ENCODE results near the gene LRRC9.
"Not testable (repeated sequence)": the region's sequence is repeated elsewhere in the genome, so short reads cannot be mapped to it uniquely, and the experiment has no call there.

Gene LRRC9

GRCh38 chr14:60064491-60065072 lies 144.6 kb downstream of the LRRC9 start:
- DNase-seq (ENCODE audit: low read depth), result no peak

DNA sequence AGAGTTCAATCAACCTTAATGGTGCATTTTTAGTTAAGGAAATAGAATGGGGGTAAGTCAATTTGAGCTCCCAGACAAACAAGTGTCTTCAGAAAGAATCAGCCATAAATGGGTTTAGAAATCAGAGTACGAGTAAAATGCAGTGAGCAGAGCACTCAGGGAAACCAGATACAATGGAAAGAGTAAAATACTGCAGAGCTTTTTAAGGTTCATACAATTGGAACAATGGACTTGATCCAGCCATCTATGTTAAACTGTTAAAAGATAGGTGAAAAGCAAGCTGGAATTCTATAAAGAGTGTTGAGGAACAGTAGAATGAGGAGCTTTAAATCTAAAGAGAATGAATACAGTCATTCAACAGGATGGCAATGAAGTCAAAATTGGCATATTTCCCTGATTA lies 147.9 kb downstream of the LRRC9 start:
- DNase-seq (ENCODE audit: low read depth), result no peak

- no peak for DNase-seq (ENCODE audit: low read depth)
Observed at GRCh38 chr14:60079723-60080122, 159.8 kb downstream of the LRRC9 start.

DNA sequence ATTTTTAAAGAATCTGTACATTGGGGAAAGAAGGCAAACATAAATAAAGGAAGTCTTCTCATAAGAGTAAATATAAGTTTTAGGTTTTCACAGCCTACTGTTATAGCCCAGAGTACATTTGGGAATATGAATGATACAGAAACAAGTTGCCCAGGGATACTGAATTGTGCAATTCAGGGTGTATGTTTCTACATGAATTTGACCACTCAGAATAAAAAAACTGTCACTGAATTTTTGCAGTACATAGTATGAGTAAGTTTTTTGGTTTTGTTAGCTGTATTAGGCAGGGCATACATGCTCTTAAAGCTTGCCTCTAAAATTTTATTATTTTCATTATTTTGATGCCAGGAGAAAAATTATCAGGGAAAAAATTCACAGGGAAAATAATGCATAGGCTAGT lies 165.1 kb downstream of the LRRC9 start:
- DNase-seq (ENCODE audit: low read depth), result no peak

DNA sequence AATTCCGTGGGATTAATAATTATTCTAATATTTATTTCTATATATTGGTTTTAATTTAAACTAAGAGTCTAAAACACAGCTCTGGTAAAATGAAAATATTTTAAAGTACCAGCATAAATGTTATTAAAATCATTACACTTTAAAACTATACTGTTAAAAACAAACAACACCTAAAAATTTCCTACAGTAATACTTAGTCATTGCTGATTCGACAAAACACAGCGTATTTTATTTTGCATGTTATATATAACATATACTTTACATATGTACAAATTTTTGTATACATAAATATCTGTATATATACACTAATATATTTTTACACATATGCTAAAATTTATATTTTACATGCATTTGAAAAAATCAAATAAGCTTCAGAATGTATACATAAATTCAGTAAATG lies 165.7 kb downstream of the LRRC9 start:
- DNase-seq (ENCODE audit: low read depth), result no peak

GRCh38 chr14:60087668-60088067 lies 167.7 kb downstream of the LRRC9 start:
- DNase-seq (ENCODE audit: low read depth), result no peak

DNA sequence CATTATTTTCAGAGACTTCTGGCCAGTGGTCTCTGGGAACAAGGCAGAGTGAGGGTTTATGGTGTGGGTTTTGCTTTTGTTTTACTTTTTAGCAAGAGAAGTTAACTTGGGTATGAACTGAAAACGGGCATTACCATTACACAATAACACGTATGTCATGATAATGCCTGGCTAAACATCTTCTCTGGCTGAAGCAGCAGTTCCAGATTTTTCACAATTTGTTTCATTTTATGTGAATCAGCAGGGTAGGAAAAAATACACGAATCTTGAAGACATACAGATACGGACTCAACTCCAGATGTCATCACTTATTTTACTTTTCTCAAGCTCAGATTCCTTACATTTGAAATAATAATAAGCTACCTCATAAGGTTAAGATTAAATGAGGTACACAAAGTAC lies 169.3 kb downstream of the LRRC9 start:
- no peak for DNase-seq (ENCODE audit: low read depth)

DNA sequence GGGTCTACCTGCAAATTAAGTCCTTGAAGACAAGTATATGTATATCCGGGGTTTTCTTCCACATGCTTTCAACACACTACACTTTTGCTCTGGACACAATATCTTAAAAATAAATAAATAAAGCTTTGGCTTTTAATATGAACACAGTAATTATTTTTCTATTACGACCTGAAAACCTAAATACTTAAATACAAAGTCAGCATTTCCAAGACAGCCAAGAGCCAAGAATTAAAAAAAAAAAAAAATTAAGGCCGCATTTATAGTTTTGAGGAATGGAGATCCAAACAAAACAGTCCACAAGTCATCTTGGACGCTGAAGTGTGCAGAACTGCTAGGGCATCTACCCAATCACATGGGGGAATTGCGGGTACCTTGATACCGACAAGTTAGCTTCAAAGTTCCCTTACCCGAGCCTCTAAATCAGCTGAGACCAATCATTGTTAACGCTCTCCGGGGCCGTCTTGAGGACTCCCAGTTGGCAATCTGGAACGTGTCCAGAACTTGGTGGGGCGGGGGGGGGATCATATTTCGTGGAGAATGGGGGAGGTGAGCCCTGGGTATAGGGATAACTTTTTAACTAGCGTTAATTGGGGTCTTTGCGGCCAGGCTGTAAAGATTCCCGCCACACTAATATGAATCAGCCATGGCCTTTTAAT lies 171.0 kb downstream of the LRRC9 start:
- DNase-seq (ENCODE audit: low read depth), result peak; percentile 60

GRCh38 chr14:60091550-60092525 lies 171.9 kb downstream of the LRRC9 start, which contains the start of gene PCNX4:
Gene PCNX4 (plus strand): TSS chr14:60091923. CDS start chr14:60107639, 15,716 bp downstream.
- peak; percentile 96 for DNase-seq (ENCODE audit: low read depth)

DNA sequence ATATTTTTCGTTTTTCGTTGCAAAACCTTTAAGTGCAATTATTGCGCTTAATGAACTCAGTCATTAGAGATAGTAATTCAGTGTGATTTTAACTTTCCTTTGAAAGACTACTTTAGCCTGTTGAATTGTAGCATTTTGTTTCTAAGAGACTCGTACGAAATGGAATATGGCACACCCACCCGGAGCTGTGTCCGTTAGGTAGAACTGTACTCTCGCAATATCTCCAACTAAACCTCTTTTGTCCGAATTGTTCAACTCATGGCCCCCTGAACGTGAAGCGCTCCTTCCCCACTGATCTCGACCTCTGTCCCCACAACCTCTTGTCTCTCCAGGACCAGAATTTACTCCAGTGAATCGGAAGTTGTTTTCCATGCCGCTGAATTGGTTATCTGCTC lies 172.6 kb downstream of the LRRC9 start:
- DNase-seq (ENCODE audit: low read depth), result no peak

- no peak for DNase-seq (ENCODE audit: low read depth)
Observed at GRCh38 chr14:60093080-60093479, 173.1 kb downstream of the LRRC9 start.

GRCh38 chr14:60093606-60094005 lies 173.7 kb downstream of the LRRC9 start:
- peak; percentile 17 for DNase-seq (ENCODE audit: low read depth)

DNA sequence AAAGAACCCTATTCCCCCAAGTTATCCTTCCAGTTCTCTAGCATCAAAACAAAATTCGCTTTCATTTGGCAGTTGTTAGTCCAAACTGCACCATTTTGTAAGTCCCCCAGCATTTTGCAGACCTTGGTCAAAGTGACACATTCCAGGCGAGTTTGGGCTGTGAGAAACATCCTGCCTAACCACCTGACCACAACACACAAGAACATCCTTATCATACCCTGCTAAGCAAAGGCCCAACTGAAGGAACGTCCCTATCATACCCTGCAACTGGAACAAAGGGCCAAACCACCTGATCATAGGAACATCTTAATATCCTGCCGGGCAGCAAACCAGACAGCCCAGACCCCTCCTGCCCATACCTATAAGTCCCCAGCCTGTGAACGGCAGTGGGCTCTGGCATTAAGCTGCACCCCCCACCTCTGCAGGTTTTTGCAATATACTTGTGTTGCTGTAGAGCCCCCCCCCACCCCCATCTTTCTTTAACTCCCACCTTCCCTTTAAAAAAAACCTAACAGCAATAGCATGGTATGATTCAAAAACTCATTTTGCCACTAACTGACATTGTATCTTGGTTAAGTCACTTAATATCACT lies 174.5 kb downstream of the LRRC9 start:
- peak; percentile 67 for DNase-seq (ENCODE audit: low read depth)

DNA sequence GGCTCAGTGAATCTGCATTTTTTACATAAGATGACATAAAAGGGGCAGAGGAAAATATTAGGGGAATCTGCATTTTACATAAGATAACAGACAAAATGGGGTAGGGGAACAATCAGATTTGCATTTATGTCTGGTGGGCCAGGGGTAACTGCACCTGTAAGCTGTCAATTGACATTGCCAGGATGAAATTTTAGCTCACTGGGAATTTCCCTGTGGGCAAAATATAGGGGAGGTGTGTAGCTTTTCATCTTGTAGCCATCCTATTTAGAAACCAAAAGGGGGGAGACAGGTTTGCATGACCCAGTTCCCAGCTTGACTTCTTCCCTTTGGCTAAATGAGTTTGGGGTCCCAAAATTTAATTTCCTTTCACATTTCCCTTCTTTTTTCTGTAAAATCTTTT lies 175.3 kb downstream of the LRRC9 start:
- no peak for DNase-seq (ENCODE audit: low read depth)

DNA sequence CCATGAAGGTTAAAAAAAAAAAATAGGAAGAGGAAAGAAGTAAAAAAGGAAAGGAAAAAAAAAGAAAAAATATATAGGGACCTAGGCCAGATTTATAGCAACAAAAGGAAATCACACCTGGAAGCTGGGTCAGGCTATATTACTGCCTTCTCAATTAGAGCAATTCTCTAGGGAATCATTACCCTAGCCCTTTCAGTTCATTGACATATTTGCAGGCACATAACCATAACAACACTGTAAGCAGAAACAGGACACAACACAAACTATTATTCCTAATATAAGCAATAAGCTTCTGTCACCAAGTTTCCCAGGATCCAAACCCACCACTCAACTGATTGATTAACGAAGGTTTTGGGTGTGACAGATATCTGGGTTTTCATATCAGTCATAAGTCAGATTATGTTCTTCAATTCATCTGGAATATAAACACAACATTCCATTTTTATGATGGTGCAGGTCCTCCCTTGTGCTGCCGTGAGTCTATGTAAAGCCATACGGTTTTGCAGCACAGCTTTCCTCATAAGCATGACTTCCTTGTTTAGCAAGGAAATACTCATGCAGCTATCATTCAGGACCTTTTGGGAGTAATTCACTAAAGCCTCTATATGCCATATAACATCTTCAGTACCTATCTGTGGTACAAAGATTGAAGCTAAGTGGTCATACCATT lies 176.0 kb downstream of the LRRC9 start:
- DNase-seq (ENCODE audit: low read depth), result peak; percentile 50

DNA sequence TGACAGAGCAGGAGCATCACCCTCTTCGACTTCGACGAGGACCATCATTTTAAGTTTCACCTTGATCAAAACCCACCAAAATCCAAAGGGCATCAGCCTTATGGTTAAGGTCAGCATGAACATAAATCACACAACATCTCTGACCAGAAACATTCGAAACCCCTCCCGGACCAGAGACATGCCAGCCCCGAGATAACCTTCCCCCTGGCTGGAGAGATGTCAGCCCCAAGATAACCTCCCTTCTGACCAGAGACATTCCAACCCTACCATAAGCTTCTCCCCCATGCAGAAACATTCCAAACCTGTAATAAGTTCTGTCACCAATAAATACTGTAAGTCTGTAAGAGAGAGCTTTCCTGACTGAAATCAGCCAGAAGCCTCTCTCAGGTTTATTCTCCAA lies 178.0 kb downstream of the LRRC9 start:
- no peak for DNase-seq (ENCODE audit: low read depth)

DNA sequence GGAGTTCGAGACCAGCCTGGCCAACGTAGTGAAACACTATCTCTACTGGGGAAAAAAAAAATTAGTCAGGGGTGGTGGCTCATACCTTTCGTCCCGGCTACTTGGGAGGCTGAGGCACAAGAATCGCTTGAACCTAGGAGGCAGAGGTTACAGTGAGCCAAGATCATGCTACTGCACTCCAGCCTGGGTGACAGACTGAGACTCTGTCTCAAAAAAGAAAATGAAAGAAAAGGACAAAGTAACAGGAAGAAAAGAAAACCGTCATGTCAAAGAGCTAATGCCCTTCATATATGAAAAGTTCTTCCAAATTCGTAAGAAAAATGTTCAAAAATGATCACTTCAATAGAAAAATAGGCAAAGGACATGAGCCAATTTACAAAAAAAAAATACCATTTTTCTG lies 179.9 kb downstream of the LRRC9 start:
- DNase-seq (ENCODE audit: low read depth), result not testable (repeated sequence)

DNA sequence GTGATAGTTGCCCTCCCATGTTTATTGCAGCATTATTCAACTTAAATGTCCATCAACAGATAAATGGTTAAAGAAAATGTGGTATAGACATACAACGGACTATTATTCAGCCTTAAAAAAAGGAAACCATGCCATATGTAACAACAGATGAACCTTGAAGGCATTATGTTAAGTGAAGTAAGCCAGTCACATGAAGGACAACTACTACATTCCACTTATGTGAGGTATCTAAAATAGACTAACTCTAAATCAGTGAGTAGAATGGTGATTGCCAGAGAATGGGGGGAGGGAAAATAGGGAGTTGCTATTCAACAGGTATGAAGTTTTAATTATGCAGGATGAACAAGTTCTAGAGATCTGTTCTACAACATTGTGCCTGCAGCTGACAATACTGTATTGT lies 181.8 kb downstream of the LRRC9 start:
- DNase-seq (ENCODE audit: low read depth), result no peak

- peak; percentile 27 for DNase-seq (ENCODE audit: low read depth)
Observed at GRCh38 chr14:60102389-60102788, 182.4 kb downstream of the LRRC9 start.

- DNase-seq (ENCODE audit: low read depth), result no peak
Observed at GRCh38 chr14:60106339-60106738, 186.4 kb downstream of the LRRC9 start.

GRCh38 chr14:60107477-60107876 lies 187.5 kb downstream of the LRRC9 start:
- no peak for DNase-seq (ENCODE audit: low read depth)

- no peak for DNase-seq (ENCODE audit: low read depth)
Observed at GRCh38 chr14:60111732-60112131, 191.8 kb downstream of the LRRC9 start.
